Neural cell (in vitro differentiated cells): ENCODE measurements around the gene FAM135A. TPM values are rescaled to one million over a fixed set of nuclear protein-coding genes. Genes with fewer than 3 reads are reported as not detected.

Source experiments
- H2AFZ ChIP-seq: fragments of 200-600, 300-800 bp; sonication (generic), shearing (Covaris generic); 2 replicates; pipeline ENCODE4 v1.6.0; 2014; ENCODE audit warnings: low read depth, mild to moderate bottlenecking, antibody characterized with exemption, low read length, moderate library complexity
- H3F3A ChIP-seq: fragments of 200-600 bp; shearing (Covaris generic); 2 replicates; pipeline ENCODE4 v1.6.1; 2016; ENCODE audit warnings: mild to moderate bottlenecking, moderate library complexity, mixed read lengths, antibody characterized with exemption, low read length; ENCODE audit not compliant: insufficient read depth, poor library complexity, severe bottlenecking
- H3K27ac ChIP-seq: fragments of 200-600, 300-800 bp; sonication (generic), shearing (Covaris generic); 2 replicates; pipeline ENCODE4 v1.5.1; 2014; ENCODE audit warnings: mild to moderate bottlenecking, low read length, moderate library complexity
- H3K27me3 ChIP-seq: fragments of 300-800, 200-600 bp; sonication (generic), shearing (Covaris generic); 2 replicates; pipeline ENCODE4 v1.6.0; 2014; ENCODE audit warnings: mild to moderate bottlenecking, low read depth, low read length, moderate library complexity; ENCODE audit not compliant: insufficient read depth
- H3K36me3 ChIP-seq: fragments of 300-800, 200-600 bp; sonication (generic), shearing (Covaris generic); 2 replicates; pipeline ENCODE4 v1.5.1; 2014; ENCODE audit warnings: mild to moderate bottlenecking, antibody characterized with exemption, low read length, moderate library complexity; ENCODE audit not compliant: insufficient read depth
- H3K4me2 ChIP-seq: fragments of 300-800, 200-600 bp; sonication (generic), shearing (Covaris generic); 2 replicates; pipeline ENCODE4 v1.6.0; 2014; ENCODE audit warnings: mild to moderate bottlenecking, low read length
- H3K4me3 ChIP-seq: fragments of 300-800, 200-600 bp; sonication (generic), shearing (Covaris generic); 2 replicates; pipeline ENCODE4 v1.5.1; 2014; ENCODE audit warnings: mild to moderate bottlenecking, low read length, moderate library complexity
- H3K79me2 ChIP-seq: fragments of 200-600 bp; shearing (Covaris generic); replicated peaks from 2 replicates; pipeline ENCODE4 v1.6.0; 2014; ENCODE audit warnings: mild to moderate bottlenecking, low read length, moderate library complexity; ENCODE audit not compliant: insufficient read depth
- H3K9ac ChIP-seq: fragments of 300-800, 200-600 bp; sonication (generic), shearing (Covaris generic); 2 replicates; pipeline ENCODE4 v1.6.1; 2016; ENCODE audit warnings: mild to moderate bottlenecking, low read length, mixed read lengths
- H3K9me2 ChIP-seq: fragments of 200-600 bp; shearing (Covaris generic); 2 replicates; pipeline ENCODE4 v1.6.1; 2016; ENCODE audit warnings: mild to moderate bottlenecking, low read length, mixed read lengths; ENCODE audit not compliant: insufficient read depth
- H3K9me3 ChIP-seq: fragments of 200-600, 300-800 bp; sonication (generic), shearing (Covaris generic); 2 replicates; pipeline ENCODE4 v1.6.1; 2016; ENCODE audit warnings: mild to moderate bottlenecking, mixed run types, low read length, moderate library complexity, mixed read lengths
- H4K20me1 ChIP-seq: fragments of 200-600 bp; shearing (Covaris generic); 2 replicates; pipeline ENCODE4 v1.6.1; 2016; ENCODE audit warnings: mild to moderate bottlenecking, mixed run types; ENCODE audit not compliant: insufficient read depth
- EP300 ChIP-seq: fragments of 450-650 bp; conservative IDR thresholded peaks from 2 replicates; pipeline ENCODE4 v1.6.1; 2014; ENCODE audit warnings: antibody characterized with exemption, mild to moderate bottlenecking, moderate library complexity; ENCODE audit not compliant: poor library complexity, severe bottlenecking
- EZH2 ChIP-seq: fragments of 200-600, 300-800 bp; shearing (Covaris generic), sonication (generic); IDR thresholded peaks from 2 replicates; pipeline ENCODE4 v1.6.1; 2014; ENCODE audit warnings: antibody characterized with exemption, low read length, borderline replicate concordance, mild to moderate bottlenecking; ENCODE audit not compliant: insufficient read depth, poor library complexity, severe bottlenecking
- MXI1 ChIP-seq: fragments of 450-650 bp; conservative IDR thresholded peaks from 2 replicates; pipeline ENCODE4 v1.6.1; 2014; ENCODE audit warnings: antibody characterized with exemption, mild to moderate bottlenecking; ENCODE audit not compliant: poor library complexity, severe bottlenecking
- POLR2AphosphoS5 ChIP-seq: IDR thresholded peaks from 2 replicates; pipeline ENCODE4 v1.6.1; 2012
- RAD21 ChIP-seq: fragments of 450-650 bp; conservative IDR thresholded peaks from 2 replicates; pipeline ENCODE4 v1.6.1; 2014; ENCODE audit warnings: antibody characterized with exemption, mild to moderate bottlenecking, moderate library complexity
- SMC3 ChIP-seq: fragments of 450-650 bp; conservative IDR thresholded peaks from 2 replicates; pipeline ENCODE4 v1.6.1; 2014; ENCODE audit warnings: antibody characterized with exemption, mild to moderate bottlenecking, moderate library complexity; ENCODE audit not compliant: poor library complexity
- TAF1 ChIP-seq: IDR thresholded peaks from 2 replicates; pipeline ENCODE4 v1.6.1; 2012; ENCODE audit warnings: low read depth
- polyA plus RNA-seq: library from polyadenylated mRNA; depleted of rRNA; stranded (reverse); fragments of >200 nt; gene quantifications from 2 replicates; pipeline ENCODE4 v1.2.3, GENCODE V29; 2014
- TF ChIP-seq, protein P1 (sequence below): fragments of 450-650 bp; IDR thresholded peaks from 2 replicates; pipeline ENCODE4 v1.5.1; 2014; ENCODE audit warnings: antibody characterized with exemption, mild to moderate bottlenecking, moderate library complexity; ENCODE audit not compliant: poor library complexity, severe bottlenecking
- TF ChIP-seq, protein P2 (sequence below): IDR thresholded peaks from 2 replicates; pipeline ENCODE4 v1.6.1; 2012; ENCODE audit warnings: borderline replicate concordance

FAM135A gene
- polyA plus RNA-seq, 1 donor from 2014 or later = 31.4 TPM

- Histone ChIP-seq H3K36me3 (no peaks in the 10 kb centered on the region), H3K4me3 (no peak overlapping the region), H3K27ac (no peak overlapping the region), H3K9ac (no peak overlapping the region), H3K27me3 (no peaks in the 10 kb centered on the region), H3K9me3 (no peaks in the 10 kb centered on the region), H4K20me1 (no peaks in the 10 kb centered on the region), H3K79me2 (no peaks in the 10 kb centered on the region), H3F3A (no peaks in the 10 kb centered on the region), H3K9me2 (no peaks in the 10 kb centered on the region), H2AFZ (no peak overlapping the region), H3K4me2 (no peak overlapping the region)
- TF ChIP-seq, protein P1, sequence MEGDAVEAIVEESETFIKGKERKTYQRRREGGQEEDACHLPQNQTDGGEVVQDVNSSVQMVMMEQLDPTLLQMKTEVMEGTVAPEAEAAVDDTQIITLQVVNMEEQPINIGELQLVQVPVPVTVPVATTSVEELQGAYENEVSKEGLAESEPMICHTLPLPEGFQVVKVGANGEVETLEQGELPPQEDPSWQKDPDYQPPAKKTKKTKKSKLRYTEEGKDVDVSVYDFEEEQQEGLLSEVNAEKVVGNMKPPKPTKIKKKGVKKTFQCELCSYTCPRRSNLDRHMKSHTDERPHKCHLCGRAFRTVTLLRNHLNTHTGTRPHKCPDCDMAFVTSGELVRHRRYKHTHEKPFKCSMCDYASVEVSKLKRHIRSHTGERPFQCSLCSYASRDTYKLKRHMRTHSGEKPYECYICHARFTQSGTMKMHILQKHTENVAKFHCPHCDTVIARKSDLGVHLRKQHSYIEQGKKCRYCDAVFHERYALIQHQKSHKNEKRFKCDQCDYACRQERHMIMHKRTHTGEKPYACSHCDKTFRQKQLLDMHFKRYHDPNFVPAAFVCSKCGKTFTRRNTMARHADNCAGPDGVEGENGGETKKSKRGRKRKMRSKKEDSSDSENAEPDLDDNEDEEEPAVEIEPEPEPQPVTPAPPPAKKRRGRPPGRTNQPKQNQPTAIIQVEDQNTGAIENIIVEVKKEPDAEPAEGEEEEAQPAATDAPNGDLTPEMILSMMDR = no peak
- TF ChIP-seq MXI1 (no peak), POLR2AphosphoS5 (no peak), EP300 (no peak), TAF1 (no peak), RAD21 (no peak), SMC3 (no peak), EZH2 (no peak)
- TF ChIP-seq, protein P2, sequence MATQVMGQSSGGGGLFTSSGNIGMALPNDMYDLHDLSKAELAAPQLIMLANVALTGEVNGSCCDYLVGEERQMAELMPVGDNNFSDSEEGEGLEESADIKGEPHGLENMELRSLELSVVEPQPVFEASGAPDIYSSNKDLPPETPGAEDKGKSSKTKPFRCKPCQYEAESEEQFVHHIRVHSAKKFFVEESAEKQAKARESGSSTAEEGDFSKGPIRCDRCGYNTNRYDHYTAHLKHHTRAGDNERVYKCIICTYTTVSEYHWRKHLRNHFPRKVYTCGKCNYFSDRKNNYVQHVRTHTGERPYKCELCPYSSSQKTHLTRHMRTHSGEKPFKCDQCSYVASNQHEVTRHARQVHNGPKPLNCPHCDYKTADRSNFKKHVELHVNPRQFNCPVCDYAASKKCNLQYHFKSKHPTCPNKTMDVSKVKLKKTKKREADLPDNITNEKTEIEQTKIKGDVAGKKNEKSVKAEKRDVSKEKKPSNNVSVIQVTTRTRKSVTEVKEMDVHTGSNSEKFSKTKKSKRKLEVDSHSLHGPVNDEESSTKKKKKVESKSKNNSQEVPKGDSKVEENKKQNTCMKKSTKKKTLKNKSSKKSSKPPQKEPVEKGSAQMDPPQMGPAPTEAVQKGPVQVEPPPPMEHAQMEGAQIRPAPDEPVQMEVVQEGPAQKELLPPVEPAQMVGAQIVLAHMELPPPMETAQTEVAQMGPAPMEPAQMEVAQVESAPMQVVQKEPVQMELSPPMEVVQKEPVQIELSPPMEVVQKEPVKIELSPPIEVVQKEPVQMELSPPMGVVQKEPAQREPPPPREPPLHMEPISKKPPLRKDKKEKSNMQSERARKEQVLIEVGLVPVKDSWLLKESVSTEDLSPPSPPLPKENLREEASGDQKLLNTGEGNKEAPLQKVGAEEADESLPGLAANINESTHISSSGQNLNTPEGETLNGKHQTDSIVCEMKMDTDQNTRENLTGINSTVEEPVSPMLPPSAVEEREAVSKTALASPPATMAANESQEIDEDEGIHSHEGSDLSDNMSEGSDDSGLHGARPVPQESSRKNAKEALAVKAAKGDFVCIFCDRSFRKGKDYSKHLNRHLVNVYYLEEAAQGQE = no peak
Measured at GRCh38 chr6:70379473-70380013, 33.8 kb upstream of the FAM135A start.

GRCh38 chr6:70380252-70380651 is 33.1 kb upstream of the FAM135A start:
- Histone ChIP-seq H3K9me3 (no peaks in the 10 kb centered on the region), H3K4me3 (no peak overlapping the region), H3K27me3 (no peaks in the 10 kb centered on the region), H4K20me1 (no peaks in the 10 kb centered on the region), H3K27ac (no peak overlapping the region), H3K9ac (no peak overlapping the region), H3K9me2 (no peaks in the 10 kb centered on the region), H2AFZ (no peak overlapping the region), H3F3A (no peaks in the 10 kb centered on the region), H3K4me2 (no peak overlapping the region), H3K36me3 (no peaks in the 10 kb centered on the region), H3K79me2 (no peaks in the 10 kb centered on the region)
- TF ChIP-seq EZH2 (no peak), EP300 (no peak), POLR2AphosphoS5 (no peak), SMC3 (no peak), RAD21 (no peak), TAF1 (no peak), MXI1 (no peak)
- TF ChIP-seq, protein P1 = no peak
- TF ChIP-seq, protein P2 = no peak
